H1 (cell line): ENCODE results near the gene TP53RK. TPM values are rescaled to one million over a fixed set of nuclear protein-coding genes. Genes with fewer than 3 reads are reported as not detected.

Experiments
- ASH2L ChIP-seq: fragments of 200-600, 300-600 bp; sonication (generic); IDR thresholded peaks from one replicate; pipeline ENCODE4 v1.7.1; 2017; ENCODE audit warnings: low read length
- CTBP2 ChIP-seq: IDR thresholded peaks from 2 replicates; pipeline ENCODE4 v1.7.0; 2011; ENCODE audit warnings: borderline replicate concordance, mild to moderate bottlenecking, moderate library complexity, mixed read lengths, low read length; ENCODE audit not compliant: insufficient read depth, insufficient read length
- HDAC2 ChIP-seq, 2 experiments: fragments of 300-600 bp in 1 of 2; sonication (generic) in 1 of 2; IDR thresholded peaks; 2 replicates each; pipeline ENCODE4 v1.6.1; 2011 to 2012; ENCODE audit warnings: low read depth in 2 of 2, low read length in 2 of 2, mild to moderate bottlenecking in 2 of 2, moderate library complexity in 2 of 2, borderline replicate concordance in 1 of 2, inconsistent platforms in 1 of 2
- KDM4A ChIP-seq: IDR thresholded peaks from one replicate; pipeline ENCODE4 v1.7.1; 2012; ENCODE audit warnings: low read depth, mild to moderate bottlenecking, moderate library complexity, low read length, inconsistent platforms; ENCODE audit not compliant: severe bottlenecking
- MAX ChIP-seq: IDR thresholded peaks from 2 replicates; pipeline ENCODE4 v1.6.1; 2012; ENCODE audit warnings: inconsistent platforms
- NRF1 ChIP-seq: IDR thresholded peaks from 2 replicates; pipeline ENCODE4 v1.6.1; 2011; ENCODE audit warnings: mild to moderate bottlenecking, low read depth, low read length, improper control_type of control experiment
- PHF8 ChIP-seq: fragments of 200-600 bp; sonication (generic); conservative IDR thresholded peaks from 2 replicates; pipeline ENCODE4 v1.7.1; 2012; ENCODE audit warnings: low read depth, mild to moderate bottlenecking, inconsistent platforms, low read length, moderate library complexity
- POU5F1 ChIP-seq: IDR thresholded peaks from 2 replicates; pipeline ENCODE4 v1.6.1; 2011; ENCODE audit warnings: low read depth, mild to moderate bottlenecking, low read length, moderate library complexity
- RFX5 ChIP-seq: IDR thresholded peaks from 2 replicates; pipeline ENCODE4 v1.6.1; 2011; ENCODE audit warnings: low read depth, low read length, improper control_type of control experiment, borderline replicate concordance
- SAP30 ChIP-seq: fragments of 300-600 bp; sonication (generic); IDR thresholded peaks from 2 replicates; pipeline ENCODE4 v1.7.1; 2012; ENCODE audit warnings: low read length, moderate library complexity, mild to moderate bottlenecking, inconsistent platforms; ENCODE audit not compliant: insufficient read depth, insufficient replicate concordance
- SIN3A ChIP-seq, 2 experiments: IDR thresholded peaks in 1 of 2; conservative IDR thresholded peaks in 1 of 2; 2 replicates each; pipeline ENCODE4 v1.6.1; 2011 to 2012; ENCODE audit warnings: low read length in 2 of 2, improper control_type of control experiment in 1 of 2, low read depth in 1 of 2, mild to moderate bottlenecking in 1 of 2
- SP1 ChIP-seq: IDR thresholded peaks from 2 replicates; pipeline ENCODE4 v1.6.1; 2011; ENCODE audit warnings: low read depth, low read length
- SP4 ChIP-seq: IDR thresholded peaks from 2 replicates; pipeline ENCODE4 v1.6.1; 2012; ENCODE audit warnings: low read length, inconsistent platforms
- TAF7 ChIP-seq: optimal IDR thresholded peaks from 2 replicates; pipeline ENCODE3; 2011; ENCODE audit warnings: low read depth, mild to moderate bottlenecking, inconsistent platforms, low read length, moderate library complexity, borderline replicate concordance
- polyA plus RNA-seq, 7 experiments: library from polyadenylated mRNA; depleted of rRNA in 3 of 7; stranded (reverse) in 5 of 7; unstranded in 2 of 7; fragments of >200 nt in 5 of 7; fragments of 200-250 nt in 2 of 7; gene quantifications; 1 replicate in 5 of 7; 2 replicates in 1 of 7; 4 replicates in 1 of 7; pipeline versions ENCODE4 v1.2.1 to v1.2.3, GENCODE V29; 2011 to 2013; ENCODE audit warnings: missing spikeins in 2 of 7, mixed read lengths in 2 of 7
- total RNA-seq: library from RNA; stranded (reverse); fragmentation: NEBNext Ultra II Directional; extraction: Animal tissue kit (Norgen Biotek cat#: 25700); gene quantifications from 2 replicates; pipeline ENCODE4 v1.2.1, GENCODE V29; 2021
- TF ChIP-seq, protein P1 (sequence below): IDR thresholded peaks from 2 replicates; pipeline ENCODE4 v1.6.1; 2011; ENCODE audit warnings: low read depth, mild to moderate bottlenecking, low read length; ENCODE audit not compliant: insufficient read depth

TP53RK gene
- total and polyA plus RNA-seq, 2 of the 8 experiments (the other 6 are each of a cell fraction or from before 2014, with no cell fraction given), result 8.5 to 16.3 TPM

DNA sequence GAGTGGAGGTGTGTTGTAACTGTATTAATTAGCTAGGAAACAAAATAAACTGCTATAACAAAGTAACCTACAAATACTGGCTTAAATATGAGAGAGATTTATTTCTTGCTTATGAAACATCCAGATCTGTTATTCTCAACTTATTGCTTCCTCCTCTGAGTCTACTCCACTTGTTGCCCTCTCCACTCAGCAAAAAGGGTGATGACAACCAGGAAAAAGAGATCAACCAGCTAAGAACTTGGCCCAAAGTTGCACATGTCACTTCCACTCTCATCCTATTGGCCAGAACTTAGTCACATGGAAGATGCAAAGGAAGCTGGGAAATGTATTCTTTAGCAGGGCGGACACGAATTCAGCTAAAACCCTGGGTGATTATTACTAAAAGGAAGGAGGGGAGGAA is 5.2 kb upstream of the TP53RK start (continued):
- no peak for TF ChIP-seq PHF8
- no peak for TF ChIP-seq NRF1
- TF ChIP-seq TAF7, result no peak
- 0 out of 2 replicates have a peak, but pooled peaks have one; percentile 16 for TF ChIP-seq MAX
- TF ChIP-seq CTBP2, result no peak
- no peak for TF ChIP-seq RFX5
- TF ChIP-seq SP4, result no peak
- TF ChIP-seq SAP30, result no peak
- no peak for TF ChIP-seq KDM4A
- TF ChIP-seq SIN3A (conservative IDR thresholded peaks at IDR 0.05 in 1 of 2, IDR thresholded peaks at IDR 0.05 in 1 of 2; ENCODE audit: low read depth in 1 of 2, low read length in 2 of 2), result no peak
- no peak for TF ChIP-seq POU5F1
- TF ChIP-seq SP1, result peak; percentile 33; the same call in 1 of the 2 replicates
- TF ChIP-seq ASH2L, result no peak
- TF ChIP-seq, protein P1, sequence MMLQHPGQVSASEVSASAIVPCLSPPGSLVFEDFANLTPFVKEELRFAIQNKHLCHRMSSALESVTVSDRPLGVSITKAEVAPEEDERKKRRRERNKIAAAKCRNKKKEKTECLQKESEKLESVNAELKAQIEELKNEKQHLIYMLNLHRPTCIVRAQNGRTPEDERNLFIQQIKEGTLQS, result peak; percentile 42; the same call in 1 of the 2 replicates
- TF ChIP-seq HDAC2 (IDR thresholded peaks at IDR 0.05; ENCODE audit: borderline replicate concordance in 1 of 2, low read depth in 2 of 2, low read length in 2 of 2), result no peak
